K562 (cell line): ENCODE results near the gene MACROD2.

Source experiments
- BHLHE40 ChIP-seq: IDR thresholded peaks from 2 replicates; pipeline ENCODE4 v1.6.1; 2011; ENCODE audit warnings: low read length, improper control_type of control experiment
- CTCF ChIP-seq, 3 experiments: IDR thresholded peaks in 2 of 3; conservative IDR thresholded peaks in 1 of 3; 2 replicates each; pipeline ENCODE4 v1.5.1; 2011 to 2012; ENCODE audit warnings: low read length in 3 of 3, mild to moderate bottlenecking in 3 of 3, control low read depth in 2 of 3, improper control_type of control experiment in 1 of 3, inconsistent platforms in 1 of 3, low read depth in 1 of 3, mixed read lengths in 1 of 3, moderate library complexity in 1 of 3; ENCODE audit not compliant: insufficient read depth in 2 of 3
- EGR1 ChIP-seq: fragments of 450-650 bp; conservative IDR thresholded peaks from 2 replicates; pipeline ENCODE4 v1.6.1; 2017; ENCODE audit warnings: mild to moderate bottlenecking
- GTF2E2 ChIP-seq: fragments of 200-800 bp; sonication (Bioruptor generic); IDR thresholded peaks from 2 replicates; pipeline ENCODE4 v1.6.1; 2016; ENCODE audit warnings: missing genetic modification characterization, missing compliant biosample characterization
- JUNB ChIP-seq: fragments of 450-650 bp; formaldehyde crosslinking; conservative IDR thresholded peaks from 2 replicates; pipeline ENCODE4 v1.4.0; 2020; ENCODE audit warnings: mild to moderate bottlenecking
- MYC ChIP-seq, 2 experiments: fragments of 250-450 bp in 1 of 2; sonication (Bioruptor Pico) in 1 of 2; IDR thresholded peaks; 2 replicates each; pipeline versions ENCODE4 v1.5.1 to v1.6.1; 2012 to 2021; ENCODE audit warnings: low read depth in 2 of 2, borderline replicate concordance in 1 of 2, improper control_type of control experiment in 1 of 2, low read length in 1 of 2, mild to moderate bottlenecking in 1 of 2, moderate library complexity in 1 of 2
- NR2C2 ChIP-seq, 2 experiments: fragments of 200-800 bp in 1 of 2; sonication (Bioruptor generic) in 1 of 2; sonication (generic) in 1 of 2; formaldehyde crosslinking in 1 of 2; IDR thresholded peaks; 2 replicates each; pipeline versions ENCODE4 v1.6.1 to v1.8.0; 2016 to 2022; ENCODE audit warnings: mild to moderate bottlenecking in 1 of 2, missing compliant biosample characterization in 1 of 2, missing genetic modification characterization in 1 of 2, missing genetic modification reagents in 1 of 2
- SRF ChIP-seq, 2 experiments: fragments of 250-450, 450-650 bp in 1 of 2; sonication (Bioruptor Pico) in 1 of 2; sonication (generic) in 1 of 2; formaldehyde crosslinking; IDR thresholded peaks; 2 replicates each; pipeline versions ENCODE4 v1.5.0 to v1.5.1; 2020 to 2022; ENCODE audit warnings: mild to moderate bottlenecking in 1 of 2, missing genetic modification reagents in 1 of 2
- ZNF280B ChIP-seq: fragments of 250-450 bp; sonication (Bioruptor Pico); IDR thresholded peaks from 2 replicates; pipeline ENCODE4 v1.5.1; 2021; ENCODE audit warnings: mild to moderate bottlenecking
- ZNF384 ChIP-seq: IDR thresholded peaks from 2 replicates; pipeline ENCODE4 v1.6.1; 2012; ENCODE audit warnings: low read depth, low read length, improper control_type of control experiment
- ZNF639 ChIP-seq, 2 experiments: fragments of 200-800 bp in 1 of 2; sonication (Bioruptor generic) in 1 of 2; sonication (generic) in 1 of 2; formaldehyde crosslinking in 1 of 2; IDR thresholded peaks in 1 of 2; conservative IDR thresholded peaks in 1 of 2; 2 replicates each; pipeline versions ENCODE4 v1.5.0 to v1.6.1; 2016 to 2020; ENCODE audit warnings: missing compliant biosample characterization in 1 of 2, missing genetic modification characterization in 1 of 2, missing genetic modification reagents in 1 of 2
- TF ChIP-seq, protein P1 (sequence below), 3 experiments: fragments of 200-800 bp in 1 of 3; sonication (Bioruptor generic) in 1 of 3; sonication (generic) in 1 of 3; formaldehyde crosslinking in 1 of 3; IDR thresholded peaks; 2 replicates each; pipeline versions ENCODE4 v1.6.1 to v1.8.0; 2016 to 2022; ENCODE audit warnings: mild to moderate bottlenecking in 2 of 3, missing compliant biosample characterization in 2 of 3, missing genetic modification characterization in 2 of 3, missing genetic modification reagents in 1 of 3
- TF ChIP-seq, protein P2 (sequence below): IDR thresholded peaks from 3 replicates; pipeline ENCODE4 v1.6.1; 2011; ENCODE audit warnings: borderline replicate concordance, mild to moderate bottlenecking; ENCODE audit not compliant: insufficient read length, insufficient read depth

DNA sequence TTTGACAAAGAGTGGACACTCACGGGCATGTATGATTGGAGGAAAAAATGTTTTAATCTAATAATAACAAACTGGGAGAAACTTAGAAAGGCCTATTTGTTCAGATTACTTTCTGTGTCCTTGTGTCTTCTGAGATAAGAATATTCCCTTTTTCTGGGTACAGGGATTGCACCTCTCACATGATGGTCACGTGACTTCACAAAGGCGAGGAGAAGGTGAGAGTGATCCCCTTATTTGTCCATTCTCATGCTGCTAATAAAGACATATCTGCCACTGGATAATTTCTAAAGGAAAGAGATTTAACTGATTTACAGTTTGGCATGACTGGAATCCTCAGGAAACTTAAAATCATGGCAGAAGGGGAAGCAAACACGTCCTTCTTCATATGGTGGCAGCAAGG, 1331.8 kb downstream of the MACROD2 start:
- TF ChIP-seq NR2C2 (CRISPR knock-in tag; IDR thresholded peaks at IDR 0.05) (no peak), NR2C2 (tag; IDR thresholded peaks at IDR 0.05) (no peak), EGR1 (no peak), ZNF639 (CRISPR knock-in tag; conservative IDR thresholded peaks at IDR 0.05 in 1 of 2, IDR thresholded peaks at IDR 0.05 in 1 of 2) (no peak), ZNF280B (CRISPR knock-in tag) (no peak), JUNB (CRISPR knock-in tag) (no peak), BHLHE40 (no peak), CTCF (IDR thresholded peaks at IDR 0.05 in 2 of 3, conservative IDR thresholded peaks at IDR 0.05 in 1 of 3; ENCODE audit: insufficient read depth in 2 of 3, low read depth in 1 of 3, low read length in 3 of 3) (no peak), SRF (CRISPR knock-in tag; IDR thresholded peaks at IDR 0.05) (no peak), GTF2E2 (tag) (no peak), MYC (IDR thresholded peaks at IDR 0.05; ENCODE audit: low read depth, low read length) (no peak), MYC (CRISPR knock-in tag; IDR thresholded peaks at IDR 0.05; ENCODE audit: borderline replicate concordance, low read depth) (no peak), ZNF384 (no peak)
- TF ChIP-seq, protein P1, sequence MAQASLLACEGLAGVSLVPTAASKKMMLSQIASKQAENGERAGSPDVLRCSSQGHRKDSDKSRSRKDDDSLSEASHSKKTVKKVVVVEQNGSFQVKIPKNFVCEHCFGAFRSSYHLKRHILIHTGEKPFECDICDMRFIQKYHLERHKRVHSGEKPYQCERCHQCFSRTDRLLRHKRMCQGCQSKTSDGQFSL (CRISPR knock-in tag; IDR thresholded peaks at IDR 0.05): no peak
- TF ChIP-seq, protein P1 (tag; IDR thresholded peaks at IDR 0.05): no peak
- TF ChIP-seq, protein P2, sequence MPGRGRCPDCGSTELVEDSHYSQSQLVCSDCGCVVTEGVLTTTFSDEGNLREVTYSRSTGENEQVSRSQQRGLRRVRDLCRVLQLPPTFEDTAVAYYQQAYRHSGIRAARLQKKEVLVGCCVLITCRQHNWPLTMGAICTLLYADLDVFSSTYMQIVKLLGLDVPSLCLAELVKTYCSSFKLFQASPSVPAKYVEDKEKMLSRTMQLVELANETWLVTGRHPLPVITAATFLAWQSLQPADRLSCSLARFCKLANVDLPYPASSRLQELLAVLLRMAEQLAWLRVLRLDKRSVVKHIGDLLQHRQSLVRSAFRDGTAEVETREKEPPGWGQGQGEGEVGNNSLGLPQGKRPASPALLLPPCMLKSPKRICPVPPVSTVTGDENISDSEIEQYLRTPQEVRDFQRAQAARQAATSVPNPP: no peak
